HG02588 (cell line): Measurements from ENCODE around the gene FOXD2.

ENCODE experiments used
- ATAC-seq: cut with Tn5 transposase; IDR thresholded peaks from one replicate; pipeline ENCODE4 v1.9.1; 2021; ENCODE audit warnings: mild to moderate bottlenecking, moderate library complexity; ENCODE audit not compliant: unreplicated experiment

FOXD2 gene

DNA sequence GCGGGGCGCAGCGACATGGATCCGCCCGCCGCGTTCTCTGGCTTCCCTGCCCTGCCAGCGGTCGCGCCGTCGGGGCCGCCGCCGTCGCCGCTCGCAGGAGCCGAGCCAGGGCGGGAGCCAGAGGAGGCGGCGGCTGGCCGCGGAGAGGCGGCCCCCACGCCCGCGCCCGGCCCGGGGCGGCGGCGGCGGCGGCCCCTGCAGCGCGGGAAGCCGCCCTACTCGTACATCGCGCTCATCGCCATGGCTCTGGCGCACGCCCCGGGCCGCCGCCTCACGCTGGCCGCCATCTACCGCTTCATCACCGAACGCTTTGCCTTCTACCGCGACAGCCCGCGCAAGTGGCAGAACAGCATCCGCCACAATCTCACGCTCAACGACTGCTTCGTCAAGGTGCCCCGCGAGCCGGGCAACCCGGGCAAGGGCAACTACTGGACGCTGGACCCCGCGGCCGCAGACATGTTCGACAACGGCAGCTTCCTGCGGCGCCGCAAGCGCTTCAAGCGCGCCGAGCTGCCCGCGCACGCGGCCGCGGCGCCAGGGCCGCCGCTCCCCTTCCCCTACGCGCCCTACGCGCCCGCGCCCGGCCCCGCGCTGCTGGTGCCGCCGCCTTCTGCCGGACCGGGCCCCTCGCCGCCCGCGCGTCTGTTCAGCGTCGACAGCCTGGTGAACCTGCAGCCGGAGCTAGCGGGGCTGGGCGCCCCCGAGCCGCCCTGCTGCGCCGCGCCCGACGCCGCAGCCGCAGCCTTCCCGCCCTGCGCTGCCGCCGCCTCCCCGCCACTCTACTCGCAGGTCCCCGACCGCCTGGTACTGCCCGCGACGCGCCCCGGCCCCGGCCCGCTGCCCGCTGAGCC is 21.3 kb upstream of the FOXD2 start:
- ATAC-seq = no peak

DNA sequence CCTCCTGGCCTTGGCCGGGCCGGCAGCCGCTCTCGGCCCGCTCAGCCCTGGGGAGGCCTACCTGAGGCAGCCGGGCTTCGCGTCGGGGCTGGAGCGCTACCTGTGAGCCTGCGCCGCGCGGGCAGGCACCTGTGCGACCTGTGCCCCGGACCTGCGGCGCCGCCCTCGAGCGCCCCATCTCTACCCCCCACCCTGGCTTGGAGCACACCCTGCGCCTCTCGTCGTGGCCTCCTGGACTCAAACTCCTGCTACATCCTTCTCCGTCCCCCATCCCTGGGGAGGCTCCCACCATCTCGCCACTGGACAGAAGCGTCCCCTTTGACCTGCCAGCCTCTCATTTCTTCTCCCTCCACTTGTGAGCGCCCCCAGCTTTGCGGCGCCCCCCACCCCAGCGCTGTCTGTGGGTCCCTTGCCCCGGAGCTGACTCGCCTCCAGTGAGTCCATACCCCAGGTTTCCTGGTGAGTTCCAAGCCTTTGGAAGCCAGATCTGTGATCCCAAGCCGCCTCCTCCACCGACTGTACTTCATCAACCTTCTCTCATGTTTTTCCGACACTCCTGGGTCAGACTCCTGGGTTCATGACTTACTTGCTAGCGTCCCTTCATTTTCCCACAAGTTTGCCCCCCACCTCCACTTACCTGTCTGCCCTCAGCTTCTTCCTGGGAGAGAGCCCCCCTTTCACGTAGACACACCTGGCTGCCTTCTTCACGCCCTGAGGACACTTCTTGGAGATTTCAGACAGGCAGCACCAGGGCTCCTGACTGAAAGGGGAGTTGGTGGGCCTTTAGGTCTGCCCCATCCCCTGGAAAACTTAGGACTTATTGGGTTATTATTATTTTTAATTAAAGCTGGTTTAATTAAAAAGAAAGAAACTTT is 20.4 kb upstream of the FOXD2 start:
- no peak for ATAC-seq

- no peak for ATAC-seq
These were observed 19.7 kb upstream of the FOXD2 start for GRCh38 chr1:47418122-47418521.

- no peak for ATAC-seq
These were observed 19.0 kb upstream of the FOXD2 start for GRCh38 chr1:47418681-47419325.

GRCh38 chr1:47420547-47420946 is 17.3 kb upstream of the FOXD2 start:
- no peak for ATAC-seq

GRCh38 chr1:47423872-47424271 is 14.0 kb upstream of the FOXD2 start:
- no peak for ATAC-seq

- ATAC-seq = no peak
These were observed 13.4 kb upstream of the FOXD2 start for GRCh38 chr1:47424336-47424982.

GRCh38 chr1:47431534-47431933 is 6.3 kb upstream of the FOXD2 start:
- no peak for ATAC-seq

DNA sequence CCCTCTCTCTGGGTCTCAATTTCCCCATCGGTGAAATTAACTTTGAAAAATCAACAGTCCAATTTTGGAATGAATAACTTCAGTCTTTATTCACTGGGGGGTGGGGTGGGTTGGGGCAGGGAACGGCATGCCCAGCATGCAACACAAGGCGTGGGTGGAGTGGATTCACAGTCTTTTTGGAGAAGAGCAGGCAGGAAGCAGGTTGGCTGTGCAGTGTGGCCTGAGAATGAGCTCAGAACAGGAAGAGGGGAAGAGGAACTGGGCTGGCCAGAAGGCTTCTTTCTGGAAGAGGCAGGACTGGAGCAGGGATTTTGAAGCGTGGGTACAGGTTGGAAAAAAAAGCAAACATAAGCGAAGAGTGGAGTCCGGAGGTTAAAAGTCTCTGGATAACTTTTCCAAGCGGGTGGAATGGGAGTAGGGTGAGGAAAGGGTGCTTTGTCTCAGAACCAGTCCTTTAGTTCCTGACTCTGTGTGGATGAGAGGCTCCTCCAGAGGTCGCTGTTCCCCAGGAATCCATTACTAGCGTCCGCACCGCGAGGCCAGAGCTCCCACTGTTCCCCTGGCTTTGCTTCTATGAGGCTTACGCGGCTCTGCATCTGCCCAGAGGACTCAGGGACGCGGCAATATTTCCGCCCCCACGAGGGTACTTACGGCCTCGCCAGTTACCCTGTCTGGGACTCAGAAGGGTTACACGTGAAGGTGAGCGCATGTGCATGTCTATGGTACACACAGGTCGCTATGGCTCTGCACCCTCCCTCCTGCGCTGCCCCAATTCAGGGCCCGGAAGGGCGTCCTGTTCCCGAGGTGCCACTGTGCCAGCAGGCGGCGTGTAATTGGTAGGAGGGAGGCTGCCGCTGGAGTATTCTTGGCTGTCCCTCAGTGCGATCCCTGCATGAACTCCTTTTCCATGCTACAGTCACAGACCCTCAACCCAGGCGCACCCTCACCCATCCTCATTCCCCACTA is 5.5 kb upstream of the FOXD2 start:
- ATAC-seq = no peak

DNA sequence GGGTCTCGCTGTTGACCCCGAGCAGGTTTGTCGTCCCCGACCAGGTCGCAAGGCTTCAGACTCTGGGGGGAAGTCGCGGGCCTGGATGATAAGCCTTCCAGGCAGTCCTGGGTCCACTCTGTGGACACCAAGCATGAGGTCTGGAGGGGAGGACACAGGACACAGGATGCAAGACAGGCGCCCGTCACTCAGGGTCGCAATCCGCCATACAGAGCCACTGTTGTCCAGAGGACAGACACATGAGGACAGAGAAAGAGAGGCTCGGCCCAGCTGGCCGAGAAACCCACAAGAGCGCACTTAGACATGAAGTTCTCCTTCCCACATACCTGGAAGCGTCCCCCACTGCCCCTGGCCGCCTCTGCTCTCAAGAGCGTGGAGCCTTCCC is 4.8 kb upstream of the FOXD2 start:
- no peak for ATAC-seq

- no peak for ATAC-seq
These were observed 4.3 kb upstream of the FOXD2 start for GRCh38 chr1:47433477-47434050.

GRCh38 chr1:47434051-47434842 is 3.6 kb upstream of the FOXD2 start:
- no peak for ATAC-seq

GRCh38 chr1:47435506-47436303 is 2.1 kb upstream of the FOXD2 start:
- ATAC-seq = no peak

DNA sequence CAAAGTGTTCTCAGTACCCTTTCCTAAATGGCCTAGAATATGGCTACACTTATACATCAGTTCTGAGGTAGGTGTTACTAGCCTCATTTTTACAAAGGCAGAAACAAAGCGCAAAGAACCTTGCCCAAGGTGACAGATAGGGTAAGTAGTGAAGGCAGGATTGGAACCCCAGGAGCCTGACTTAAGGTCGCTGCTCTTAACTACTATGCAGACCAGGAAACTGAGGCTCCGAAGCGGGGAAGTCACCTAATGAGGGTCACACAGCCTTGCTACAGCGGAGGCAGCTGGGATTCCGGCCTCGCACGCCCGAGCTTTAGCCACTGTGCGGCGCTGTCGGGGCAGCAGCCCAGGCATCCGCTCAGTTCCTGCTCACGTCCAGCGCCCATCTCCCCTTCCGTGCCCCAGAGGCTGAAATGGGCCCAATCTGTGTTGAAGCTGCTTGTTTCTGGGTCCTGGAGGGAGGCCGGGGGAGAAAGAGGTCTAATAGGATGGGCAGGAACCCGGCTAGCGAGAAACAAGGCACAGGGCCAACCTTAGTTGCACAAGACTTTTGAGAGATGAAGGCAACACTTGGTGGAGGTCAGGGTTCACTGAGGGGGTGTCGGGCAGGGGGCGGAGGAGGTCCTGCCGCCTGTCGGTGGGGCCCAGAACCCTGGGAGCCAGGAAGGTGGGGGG is 1.4 kb upstream of the FOXD2 start:
- peak; percentile 40 for ATAC-seq

DNA sequence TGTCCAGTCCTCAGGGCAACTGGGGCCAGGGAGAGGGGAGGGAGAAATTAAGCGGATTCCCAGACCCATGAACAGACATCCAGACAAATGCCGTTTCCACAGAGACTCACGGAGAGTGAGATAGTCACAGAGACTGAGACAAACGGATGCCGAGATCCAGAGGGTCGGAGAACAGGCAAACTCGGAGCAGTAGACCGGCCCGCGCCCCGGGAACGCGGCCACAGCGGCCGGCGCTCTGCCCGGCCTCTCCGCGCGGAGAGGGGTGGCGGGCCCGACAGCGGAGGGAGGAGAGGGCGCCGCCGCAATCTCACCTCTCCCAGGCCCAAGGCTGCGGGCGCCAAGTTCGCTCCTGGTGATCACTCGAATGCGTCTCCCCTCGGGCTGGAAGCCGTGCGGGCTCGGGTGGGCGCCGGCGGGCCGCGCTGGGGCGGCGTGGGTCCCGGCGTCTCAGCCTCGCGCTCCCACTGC is 831 bp upstream of the FOXD2 start:
- peak; percentile 7 for ATAC-seq

DNA sequence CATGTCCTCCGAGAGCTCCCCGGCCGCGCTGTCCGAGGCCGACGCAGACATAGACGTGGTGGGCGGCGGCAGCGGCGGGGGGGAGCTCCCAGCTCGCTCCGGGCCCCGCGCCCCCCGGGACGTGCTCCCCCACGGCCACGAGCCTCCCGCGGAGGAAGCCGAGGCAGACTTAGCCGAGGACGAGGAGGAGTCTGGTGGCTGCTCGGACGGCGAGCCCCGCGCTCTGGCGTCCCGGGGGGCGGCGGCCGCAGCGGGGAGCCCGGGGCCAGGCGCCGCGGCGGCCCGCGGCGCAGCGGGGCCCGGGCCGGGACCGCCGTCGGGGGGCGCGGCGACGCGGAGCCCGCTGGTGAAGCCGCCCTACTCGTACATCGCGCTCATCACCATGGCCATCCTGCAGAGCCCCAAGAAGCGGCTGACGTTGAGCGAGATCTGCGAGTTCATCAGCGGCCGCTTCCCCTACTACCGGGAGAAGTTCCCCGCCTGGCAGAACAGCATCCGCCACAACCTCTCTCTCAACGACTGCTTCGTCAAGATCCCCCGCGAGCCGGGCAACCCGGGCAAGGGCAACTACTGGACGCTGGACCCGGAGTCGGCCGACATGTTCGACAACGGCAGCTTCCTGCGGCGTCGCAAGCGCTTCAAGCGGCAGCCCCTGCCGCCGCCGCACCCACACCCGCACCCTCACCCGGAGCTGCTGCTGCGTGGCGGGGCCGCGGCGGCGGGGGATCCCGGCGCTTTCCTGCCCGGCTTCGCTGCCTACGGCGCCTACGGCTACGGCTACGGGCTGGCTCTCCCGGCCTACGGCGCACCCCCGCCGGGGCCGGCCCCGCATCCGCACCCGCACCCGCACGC is 547 bp downstream of the FOXD2 start:
- peak; percentile 1 for ATAC-seq
